ENCODE data around the gene SWI5.
"Not testable (repeated sequence)": the region's sequence is repeated elsewhere in the genome, so short reads cannot be mapped to it uniquely, and the experiment has no call there.

The SWI5 gene

GRCh38 chr9:128276008-128276573, at the start of gene SWI5:
Gene SWI5 (plus strand): TSS chr9:128276276.
- DNase-seq (ENCODE audit: low read depth in 2 of 2) = peak; percentile 100

GRCh38 chr9:128226412-128226801, 49.7 kb upstream of the SWI5 start:
- no peak for DNase-seq (ENCODE audit: low read depth in 2 of 2)

- not testable (repeated sequence) for DNase-seq (ENCODE audit: low read depth in 2 of 2)
These were observed 45.2 kb upstream of the SWI5 start for GRCh38 chr9:128230897-128231296.

GRCh38 chr9:128231638-128232527, 44.2 kb upstream of the SWI5 start:
- DNase-seq (ENCODE audit: low read depth in 2 of 2) = no peak

GRCh38 chr9:128232528-128233428, 43.3 kb upstream of the SWI5 start:
- no peak for DNase-seq (ENCODE audit: low read depth in 2 of 2)

GRCh38 chr9:128233817-128234406, 42.2 kb upstream of the SWI5 start:
- no peak for DNase-seq (ENCODE audit: low read depth in 2 of 2)

- no peak for DNase-seq (ENCODE audit: low read depth in 2 of 2)
These were observed 34.0 kb upstream of the SWI5 start for GRCh38 chr9:128242124-128242523.

- no peak for DNase-seq (ENCODE audit: low read depth in 2 of 2)
These were observed 33.3 kb upstream of the SWI5 start for GRCh38 chr9:128242828-128243214.

- no peak for DNase-seq (ENCODE audit: low read depth in 2 of 2)
These were observed 32.7 kb upstream of the SWI5 start for GRCh38 chr9:128243215-128244018.

- DNase-seq (ENCODE audit: low read depth in 2 of 2) = no peak
These were observed 31.8 kb upstream of the SWI5 start for GRCh38 chr9:128244091-128244836.

- DNase-seq (ENCODE audit: low read depth in 2 of 2) = no peak
These were observed 31.2 kb upstream of the SWI5 start for GRCh38 chr9:128244837-128245231.

GRCh38 chr9:128245421-128246151, 30.5 kb upstream of the SWI5 start:
- no peak for DNase-seq (ENCODE audit: low read depth in 2 of 2)

GRCh38 chr9:128246471-128246870, 29.6 kb upstream of the SWI5 start:
- DNase-seq (ENCODE audit: low read depth in 2 of 2) = no peak

GRCh38 chr9:128247226-128247803, 28.8 kb upstream of the SWI5 start:
- no peak for DNase-seq (ENCODE audit: low read depth in 2 of 2)

GRCh38 chr9:128249558-128249907, 26.5 kb upstream of the SWI5 start:
- DNase-seq (ENCODE audit: low read depth in 2 of 2) = no peak

GRCh38 chr9:128249908-128250838, 25.9 kb upstream of the SWI5 start:
- peak; percentile 97 to 100 for DNase-seq (ENCODE audit: low read depth in 2 of 2)

GRCh38 chr9:128250839-128251731, 25.0 kb upstream of the SWI5 start:
- no peak for DNase-seq (ENCODE audit: low read depth in 2 of 2)

Data from stimulated activated CD8-positive, alpha-beta memory T cell treated with anti-CD3 and anti-CD28 coated beads, Interleukin-7, amount 100 ng/mL, for 1 hour (primary cell).